HG03045 (cell line): ENCODE data around the gene OR51V1.
"Not testable (repeated sequence)": the region's sequence is repeated elsewhere in the genome, so short reads cannot be mapped to it uniquely, and the experiment has no call there.

Source experiments
- ATAC-seq: cut with Tn5 transposase; IDR thresholded peaks from one replicate; pipeline ENCODE4 v1.9.1; 2021; ENCODE audit warnings: mild to moderate bottlenecking, moderate library complexity; ENCODE audit not compliant: unreplicated experiment

The OR51V1 gene

DNA sequence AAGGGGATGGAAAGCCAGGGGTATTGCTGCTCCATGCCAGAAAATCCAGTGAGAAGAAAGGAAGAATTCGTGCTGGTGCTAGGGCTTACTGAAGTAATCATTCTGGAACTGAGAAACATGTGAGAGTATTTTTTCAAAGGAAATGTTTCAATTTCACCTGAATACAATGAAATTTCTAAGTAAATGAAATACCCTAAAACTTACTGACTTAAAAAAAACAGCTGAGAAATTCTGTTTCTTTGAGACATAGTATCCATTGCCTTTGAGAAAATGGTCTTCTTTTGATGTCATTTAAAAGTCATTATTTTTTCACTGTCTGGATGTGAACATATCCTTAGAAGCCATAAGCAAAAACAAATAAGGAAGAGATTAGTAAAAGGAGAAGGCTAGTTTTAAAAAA is at the start of gene OR51V1:
Gene OR51V1 (minus strand): TSS at position 101 of the 400 bp plus-strand sequence. CDS start 0 bp downstream, at position 101.
- no peak for ATAC-seq

DNA sequence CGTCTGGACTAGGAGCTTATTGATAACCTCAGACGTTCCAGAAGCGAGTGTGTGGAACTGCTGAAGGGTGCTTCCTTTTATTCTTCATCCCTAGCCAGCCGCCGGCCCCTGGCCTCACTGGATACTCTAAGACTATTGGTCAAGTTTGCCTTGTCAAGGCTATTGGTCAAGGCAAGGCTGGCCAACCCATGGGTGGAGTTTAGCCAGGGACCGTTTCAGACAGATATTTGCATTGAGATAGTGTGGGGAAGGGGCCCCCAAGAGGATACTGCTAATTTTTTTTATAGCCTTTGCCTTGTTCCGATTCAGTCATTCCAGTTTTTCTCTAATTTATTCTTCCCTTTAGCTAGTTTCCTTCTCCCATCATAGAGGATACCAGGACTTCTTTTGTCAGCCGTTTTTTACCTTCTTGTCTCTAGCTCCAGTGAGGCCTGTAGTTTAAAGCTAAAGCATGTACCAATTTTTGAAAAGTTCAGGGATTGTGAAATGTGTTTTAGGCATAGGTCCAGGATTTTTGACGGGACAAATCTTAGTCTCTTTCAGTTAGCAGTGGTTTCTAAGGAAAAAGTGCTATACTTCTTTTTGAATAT is 49.4 kb upstream of the OR51V1 start, which contains the start of gene HBG1:
Gene HBG1 (minus strand): TSS at position 51 of the 590 bp plus-strand sequence. CDS start 53 bp downstream, outside the sequence.
- ATAC-seq = not testable (repeated sequence)

DNA sequence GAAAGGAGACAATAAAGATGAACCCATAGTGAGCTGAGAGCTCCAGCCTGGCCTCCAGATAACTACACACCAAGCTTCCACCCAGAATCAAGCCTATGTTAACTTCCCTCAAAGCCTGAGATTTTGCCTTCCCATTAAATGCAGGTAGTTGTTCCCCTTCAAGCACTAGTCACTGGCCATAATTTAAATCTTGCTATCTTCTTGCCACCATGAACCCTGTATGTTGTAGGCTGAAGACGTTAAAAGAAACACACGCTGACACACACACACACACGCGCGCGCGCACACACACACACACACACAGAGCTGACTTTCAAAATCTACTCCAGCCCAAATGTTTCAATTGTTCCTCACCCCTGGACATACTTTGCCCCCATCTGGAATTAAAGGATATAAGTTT is 48.0 kb upstream of the OR51V1 start:
- ATAC-seq = not testable (repeated sequence)

GRCh38 chr11:5247472-5248192 is 47.1 kb upstream of the OR51V1 start:
- ATAC-seq = no peak

- ATAC-seq = no peak
Measured at GRCh38 chr11:5246772-5247471, 46.4 kb upstream of the OR51V1 start.

DNA sequence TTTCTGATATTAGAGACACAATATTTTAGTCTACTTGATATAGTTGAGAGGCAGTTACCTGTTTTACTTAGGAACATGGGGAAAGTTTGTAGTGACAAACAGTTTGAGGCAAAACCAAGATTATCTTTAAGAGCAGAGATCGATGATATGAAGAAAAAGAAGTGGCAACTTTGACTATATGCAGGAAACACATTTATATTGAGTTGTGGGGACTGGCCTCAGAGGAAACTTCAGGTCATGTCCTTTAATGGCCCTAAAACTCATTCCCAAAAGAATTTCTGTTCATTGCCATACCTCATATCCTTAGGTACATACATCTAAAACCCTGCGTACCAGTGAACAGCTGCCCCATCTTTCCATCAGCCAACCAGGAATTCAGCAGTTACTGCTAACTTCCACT is 44.7 kb upstream of the OR51V1 start:
- no peak for ATAC-seq

DNA sequence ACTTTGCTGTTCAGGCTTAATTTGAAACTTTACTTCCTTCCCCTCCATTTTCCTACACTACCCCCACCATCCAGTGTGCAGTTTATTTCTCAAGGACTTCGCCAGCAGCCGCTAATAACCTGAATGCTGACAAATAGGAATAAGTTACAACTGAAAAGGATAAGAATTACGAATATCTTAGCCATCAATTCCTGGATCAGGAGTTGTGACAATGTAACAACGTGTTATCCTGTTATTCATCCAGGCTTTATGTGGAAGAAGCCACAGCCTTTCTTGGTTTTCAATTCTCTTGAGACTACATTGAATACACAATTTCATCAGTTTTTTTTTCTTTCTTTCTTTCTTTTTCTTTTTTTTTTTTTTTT is 43.3 kb upstream of the OR51V1 start:
- no peak for ATAC-seq

DNA sequence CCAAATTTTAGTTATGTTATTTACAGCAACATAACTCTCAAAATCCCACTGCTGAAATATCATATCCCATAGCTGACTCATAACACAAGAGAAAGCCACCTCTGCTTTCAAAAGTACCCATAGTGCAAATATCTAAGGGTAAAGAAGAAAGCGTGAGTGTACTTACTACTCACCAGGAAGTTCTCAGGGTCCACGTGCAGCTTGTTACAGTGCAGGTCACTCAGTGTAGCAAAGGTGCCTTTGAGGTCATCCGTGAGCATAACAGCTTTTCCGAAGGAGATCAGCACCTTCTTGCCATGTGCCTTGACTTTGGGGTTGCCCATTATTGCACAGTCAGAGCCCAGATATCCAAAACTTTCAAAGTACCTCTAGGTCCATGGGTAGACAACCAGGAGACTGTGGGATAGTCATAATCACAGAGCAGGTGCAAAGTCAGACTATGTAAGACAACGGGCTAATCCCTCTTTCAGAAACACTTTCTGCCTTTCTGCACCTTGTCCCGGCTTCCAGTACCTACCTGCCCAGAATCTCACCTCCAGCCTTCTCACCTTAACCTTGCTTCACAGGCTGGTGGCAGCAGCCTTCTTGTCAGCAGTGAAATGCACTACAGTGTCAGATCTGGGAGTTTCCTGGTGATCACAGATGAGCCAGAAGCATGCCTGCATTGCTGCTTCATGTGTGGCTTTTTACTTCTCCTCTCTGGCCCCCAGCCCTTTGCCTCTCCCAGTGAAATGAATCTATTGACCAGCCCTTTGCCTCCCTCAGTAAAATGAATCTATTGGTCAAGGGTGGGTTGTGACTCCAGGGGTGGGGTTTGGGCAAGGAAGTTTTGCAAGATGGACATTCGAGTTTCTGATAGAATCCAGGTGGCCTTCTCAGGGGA is 42.7 kb upstream of the OR51V1 start:
- no peak for ATAC-seq

DNA sequence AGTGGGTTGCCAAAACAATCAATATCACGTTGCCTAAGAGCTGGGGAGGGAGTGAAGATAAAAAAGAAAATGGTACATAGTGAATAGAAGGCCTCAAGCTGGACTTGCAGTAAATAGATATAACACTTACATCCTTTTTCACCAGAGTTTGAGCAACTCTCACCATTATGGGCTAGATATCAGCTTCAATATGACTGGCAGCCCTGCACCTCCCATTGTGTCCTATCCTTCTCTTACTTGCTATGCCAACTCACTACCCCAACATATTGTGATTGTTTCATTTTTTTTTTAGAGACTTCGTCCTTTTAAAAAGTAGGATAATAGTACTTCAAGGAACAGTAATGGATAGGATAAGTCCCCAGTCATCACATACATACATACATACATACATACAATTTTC is 41.7 kb upstream of the OR51V1 start:
- no peak for ATAC-seq

GRCh38 chr11:5241458-5241857 is 41.0 kb upstream of the OR51V1 start:
- ATAC-seq = no peak

DNA sequence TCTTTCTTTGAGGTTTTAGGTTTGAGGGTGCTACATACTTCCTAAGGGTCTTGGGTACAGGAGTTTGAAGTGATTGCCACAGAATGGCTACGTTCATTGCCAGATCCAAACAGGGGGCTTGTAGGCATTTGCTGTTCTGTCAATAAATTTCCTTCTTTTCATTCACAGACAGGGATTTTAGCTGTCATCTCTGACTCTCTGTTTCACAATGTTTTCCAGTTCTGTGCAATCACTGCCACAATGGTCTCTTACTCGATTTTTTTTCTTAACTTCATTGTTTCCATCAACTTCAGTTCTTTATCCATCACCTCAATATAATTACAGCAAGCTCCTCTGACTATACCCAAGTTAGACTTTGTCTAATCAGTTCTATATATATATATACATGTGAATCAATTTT is 40.0 kb upstream of the OR51V1 start:
- no peak for ATAC-seq

DNA sequence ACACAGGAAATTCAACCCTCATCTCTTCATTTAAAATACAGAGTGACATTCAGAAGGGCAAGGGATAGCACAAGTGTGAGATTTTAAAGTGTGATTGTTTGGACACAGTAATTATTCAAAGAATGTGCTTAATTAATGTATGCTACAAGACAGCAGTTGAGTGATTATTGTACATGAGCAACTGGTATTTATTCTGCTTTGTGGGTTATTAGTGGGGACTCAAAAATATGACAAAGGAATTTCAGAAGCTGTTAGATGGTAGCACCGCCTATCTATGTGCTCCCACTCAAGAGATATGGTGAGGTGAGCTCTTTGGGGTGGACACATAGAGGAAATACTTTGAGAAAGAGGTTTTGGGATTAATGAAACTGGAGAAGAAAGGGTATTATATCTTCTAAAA is 39.6 kb upstream of the OR51V1 start:
- no peak for ATAC-seq

- no peak for ATAC-seq
Measured at GRCh38 chr11:5239046-5239445, 38.6 kb upstream of the OR51V1 start.

DNA sequence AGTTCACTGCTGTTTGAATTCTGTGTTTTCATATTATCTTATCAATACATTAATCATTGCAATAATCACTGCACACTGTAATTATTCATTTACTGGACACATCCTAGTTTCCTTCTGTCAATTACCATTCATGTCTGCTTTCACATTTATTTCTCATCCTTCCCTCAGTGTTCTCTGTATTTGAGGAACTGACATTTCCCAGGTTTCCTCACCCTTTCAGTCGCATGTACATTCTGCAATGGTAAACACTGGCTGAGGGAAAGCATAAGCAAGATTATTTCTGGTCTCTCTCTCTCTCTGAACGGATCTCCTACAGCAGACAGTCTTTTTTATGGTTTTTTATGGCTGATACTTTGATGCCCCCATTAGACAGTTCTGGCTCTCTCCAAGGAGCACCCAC is 38.0 kb upstream of the OR51V1 start:
- ATAC-seq = no peak

- no peak for ATAC-seq
Measured at GRCh38 chr11:5237420-5237819, 36.9 kb upstream of the OR51V1 start.

- ATAC-seq = no peak
Measured at GRCh38 chr11:5235364-5236095, 35.0 kb upstream of the OR51V1 start.

DNA sequence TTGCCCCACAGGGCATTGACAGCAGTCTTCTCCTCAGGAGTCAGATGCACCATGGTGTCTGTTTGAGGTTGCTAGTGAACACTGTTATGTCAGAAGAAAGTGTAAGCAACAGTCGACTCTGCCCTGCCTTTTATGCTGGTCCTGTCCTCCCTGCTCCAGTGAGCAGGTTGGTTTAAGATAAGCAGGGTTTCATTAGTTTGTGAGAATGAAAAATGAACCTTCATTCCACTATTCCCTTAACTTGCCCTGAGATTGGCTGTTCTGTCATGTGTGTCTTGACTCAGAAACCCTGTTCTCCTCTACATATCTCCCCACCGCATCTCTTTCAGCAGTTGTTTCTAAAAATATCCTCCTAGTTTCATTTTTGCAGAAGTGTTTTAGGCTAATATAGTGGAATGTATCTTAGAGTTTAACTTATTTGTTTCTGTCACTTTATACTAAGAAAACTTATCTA is 33.9 kb upstream of the OR51V1 start, which contains the start of gene HBD:
Gene HBD (minus strand): TSS at position 103 of the 454 bp plus-strand sequence. CDS start 50 bp downstream, at position 53.
- no peak for ATAC-seq

GRCh38 chr11:5233307-5233706 is 32.8 kb upstream of the OR51V1 start:
- no peak for ATAC-seq

DNA sequence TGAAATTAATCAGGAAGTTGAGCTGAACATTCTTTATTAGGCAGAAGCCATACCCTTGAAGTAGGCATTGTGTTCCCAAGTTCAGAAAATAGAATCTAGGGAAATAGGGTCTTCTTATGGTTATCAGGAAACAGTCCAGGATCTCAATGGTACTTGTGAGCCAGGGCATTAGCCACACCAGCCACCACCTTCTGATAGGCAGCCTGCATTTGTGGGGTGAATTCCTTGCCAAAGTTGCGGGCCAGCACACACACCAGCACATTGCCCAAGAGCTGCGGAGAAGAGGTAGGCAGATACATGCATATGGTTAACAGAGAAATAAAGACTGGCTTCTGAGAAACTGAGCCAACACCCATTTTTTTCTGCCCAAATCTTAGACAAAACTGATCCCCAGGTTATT is 32.3 kb upstream of the OR51V1 start:
- no peak for ATAC-seq

- ATAC-seq = no peak
Measured at GRCh38 chr11:5232176-5232575, 31.7 kb upstream of the OR51V1 start.
